Measurements from ENCODE around the gene ARFIP1.

Gene ARFIP1

DNA sequence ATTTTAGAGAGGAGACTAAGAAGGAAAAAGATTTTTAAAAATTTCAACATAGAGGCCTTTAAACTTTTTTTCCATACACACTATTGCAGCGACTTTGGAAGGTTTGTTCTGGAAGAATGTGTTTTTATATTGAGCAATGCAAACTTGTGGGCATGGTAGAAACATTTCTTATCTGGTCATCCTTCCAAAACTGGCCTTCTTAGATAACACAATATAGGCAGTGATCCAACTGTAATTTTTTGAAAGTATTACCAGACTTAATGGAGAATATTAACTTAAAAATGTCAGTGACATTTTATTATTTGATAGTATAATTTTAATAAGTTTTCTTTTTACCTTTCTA, 182.0 kb downstream of the ARFIP1 start:
- DNase-seq (ENCODE audit: low spot score), result peak; percentile 89

All from hematopoietic multipotent progenitor cell treated with erythropoietin and hydrocortisone succinate and interleukin-3 and kit ligand, for 17 days (in vitro differentiated cells).